AG08396 (cell line): Measurements from ENCODE around the gene KRTAP1-1.
"Not testable (repeated sequence)": the region's sequence is repeated elsewhere in the genome, so short reads cannot be mapped to it uniquely, and the experiment has no call there.

Experiments
- DNase-seq: peaks from one replicate; pipeline ENCODE4 v3.0.0; 2012; ENCODE audit warnings: low spot score, mixed read lengths

KRTAP1-1 gene

GRCh38 chr17:41012326-41013120 lies 28.7 kb downstream of the KRTAP1-1 start:
- no peak for DNase-seq

- no peak for DNase-seq
Observed at GRCh38 chr17:41010441-41010840, 30.8 kb downstream of the KRTAP1-1 start.

DNA sequence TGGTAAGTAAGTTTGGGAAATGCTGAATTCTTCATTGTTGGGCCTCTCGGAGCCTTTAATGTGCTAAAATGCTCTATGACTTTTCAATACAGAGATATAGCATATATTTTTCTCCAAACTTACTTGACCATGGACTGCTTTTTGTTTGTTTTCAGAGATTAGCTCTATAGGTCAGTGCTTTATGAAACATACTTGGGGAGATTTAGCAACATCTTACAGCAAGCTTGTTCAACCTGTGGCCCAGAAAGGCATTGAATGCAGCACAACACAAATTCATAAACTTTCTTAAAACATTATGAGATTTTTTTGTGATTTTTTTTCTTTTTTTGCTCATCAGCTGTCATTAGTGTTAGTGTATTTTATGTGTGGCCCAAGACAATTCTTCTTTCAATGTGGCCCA lies 31.3 kb downstream of the KRTAP1-1 start:
- no peak for DNase-seq

DNA sequence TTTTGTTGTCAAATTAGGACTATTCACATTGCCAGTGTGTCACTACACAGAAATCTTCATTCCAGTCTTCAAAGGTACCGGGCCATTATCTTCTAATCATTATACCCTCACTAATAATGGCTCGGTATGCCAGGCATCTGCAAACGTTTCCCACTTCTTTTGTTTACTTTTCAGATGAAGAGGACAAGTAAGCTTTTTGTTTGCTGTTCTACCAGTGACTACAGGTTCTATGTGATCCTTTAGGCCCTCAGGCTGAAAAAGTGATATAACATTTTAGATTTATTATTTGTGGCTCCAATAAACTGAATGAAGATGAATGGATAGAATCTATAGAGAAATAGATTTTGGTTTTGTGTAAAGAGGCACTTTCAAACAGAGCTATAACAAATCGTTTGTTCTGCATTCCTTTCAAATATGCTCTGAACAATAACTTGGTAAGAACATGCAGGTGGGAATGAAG lies 31.9 kb downstream of the KRTAP1-1 start:
- DNase-seq = no peak

DNA sequence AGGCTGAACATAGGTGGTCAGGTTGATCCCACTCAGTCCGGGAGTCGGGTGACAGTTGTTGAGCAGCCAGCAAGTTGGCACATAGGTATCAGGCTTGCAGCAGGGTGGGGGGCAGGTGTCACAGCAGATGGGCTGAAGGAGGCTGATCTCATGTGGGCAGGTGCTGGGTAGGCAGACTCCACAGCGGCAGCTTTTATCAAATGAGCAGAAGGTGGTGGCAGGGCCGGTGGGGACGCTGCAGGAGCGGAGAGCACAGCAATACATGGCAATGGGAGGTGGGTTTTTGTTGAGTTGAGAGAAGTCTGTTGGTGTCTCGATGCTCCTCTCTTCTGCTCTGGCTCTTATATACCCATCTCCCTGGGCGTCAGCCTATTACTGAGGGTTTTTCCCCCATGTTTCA lies 32.4 kb downstream of the KRTAP1-1 start, which contains the start of gene KRTAP3-1:
KRTAP3-1 (minus strand) TSS at position 318 of the 400 bp plus-strand sequence; CDS start at position 264, 54 bp downstream.
- no peak for DNase-seq

GRCh38 chr17:41004397-41004796 lies 36.9 kb downstream of the KRTAP1-1 start:
- no peak for DNase-seq

- no peak for DNase-seq
Observed at GRCh38 chr17:41003926-41004325, 37.3 kb downstream of the KRTAP1-1 start.

DNA sequence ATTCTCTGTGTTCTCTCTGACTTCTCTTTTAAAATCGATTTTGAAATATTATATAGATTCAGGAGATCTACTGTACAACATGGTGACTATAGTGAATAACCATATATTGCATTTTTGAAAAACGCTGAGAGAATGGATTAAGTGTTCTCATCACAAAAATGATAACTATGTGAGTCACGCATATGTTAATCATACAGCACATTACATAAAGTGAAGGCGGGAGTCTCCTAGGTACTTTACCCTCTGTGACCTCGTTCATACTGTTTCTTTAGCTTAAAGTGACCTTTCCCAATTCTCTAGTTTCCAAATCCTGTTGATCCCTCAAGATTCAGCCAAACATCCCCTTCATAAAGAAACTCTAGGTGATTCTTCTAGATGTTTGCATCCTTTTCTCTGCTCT lies 38.4 kb downstream of the KRTAP1-1 start:
- DNase-seq = no peak

DNA sequence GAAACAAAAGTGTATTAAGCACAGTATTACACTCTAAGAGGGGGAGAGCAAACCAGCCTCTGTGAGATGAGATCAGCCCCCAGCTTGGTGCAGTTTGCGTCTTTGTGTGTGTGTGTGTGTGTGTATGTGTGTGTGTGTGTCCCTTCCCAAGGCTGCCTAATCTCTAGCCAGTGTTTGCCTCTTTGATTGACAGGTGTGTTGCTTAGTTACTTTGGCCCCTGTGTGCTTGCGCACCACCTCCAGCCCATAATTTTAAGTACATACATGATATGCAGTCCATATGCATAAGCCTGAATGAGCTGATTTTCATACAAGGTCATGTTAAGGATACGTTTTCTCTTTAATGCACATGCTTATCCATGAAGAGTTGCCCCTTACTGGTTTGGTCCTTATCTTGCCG lies 39.5 kb downstream of the KRTAP1-1 start:
- no peak for DNase-seq

DNA sequence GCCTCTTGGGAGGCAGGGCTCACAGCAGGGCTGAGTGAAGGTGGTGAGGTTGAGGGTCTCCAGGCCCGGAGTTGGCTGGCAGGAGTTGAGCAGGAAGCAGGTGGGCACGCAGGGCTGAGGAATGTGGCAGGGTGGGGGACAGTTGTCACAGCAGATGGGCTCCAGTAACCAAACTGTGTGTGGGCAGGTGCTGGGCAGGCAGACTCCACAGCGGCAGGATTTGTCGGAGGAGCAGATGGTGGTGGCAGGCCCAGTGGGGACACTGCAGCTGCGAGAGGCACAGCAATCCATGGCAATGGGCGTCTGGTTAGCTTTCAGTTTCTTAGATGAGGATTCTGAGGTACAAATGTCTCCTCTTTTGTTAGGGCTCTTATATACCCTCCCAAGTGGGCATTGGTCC lies 41.7 kb downstream of the KRTAP1-1 start, which contains the start of gene KRTAP3-2:
KRTAP3-2 (minus strand) TSS at position 344 of the 400 bp plus-strand sequence; CDS start at position 291, 53 bp downstream.
- DNase-seq = not testable (repeated sequence)

GRCh38 chr17:40997361-40997760 lies 43.9 kb downstream of the KRTAP1-1 start:
- DNase-seq = no peak

DNA sequence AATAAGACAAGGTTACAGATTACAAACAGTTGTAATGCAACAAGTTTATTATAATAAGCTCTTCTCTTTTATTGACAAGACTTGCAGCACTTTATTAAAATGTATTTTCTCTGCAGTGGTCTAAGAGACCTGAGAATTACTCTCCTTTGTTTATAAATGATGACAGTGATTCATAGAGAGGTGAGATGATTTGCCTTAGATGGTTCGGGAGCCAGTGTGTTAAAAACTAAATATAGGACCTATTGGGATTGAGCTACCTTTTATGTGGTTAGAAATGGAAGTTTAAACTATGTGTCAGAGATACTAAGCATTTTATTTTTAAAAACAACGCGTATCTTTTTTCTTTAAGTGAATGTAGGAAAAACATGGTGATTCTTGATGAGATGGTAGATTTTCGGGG lies 44.4 kb downstream of the KRTAP1-1 start:
- DNase-seq = no peak

DNA sequence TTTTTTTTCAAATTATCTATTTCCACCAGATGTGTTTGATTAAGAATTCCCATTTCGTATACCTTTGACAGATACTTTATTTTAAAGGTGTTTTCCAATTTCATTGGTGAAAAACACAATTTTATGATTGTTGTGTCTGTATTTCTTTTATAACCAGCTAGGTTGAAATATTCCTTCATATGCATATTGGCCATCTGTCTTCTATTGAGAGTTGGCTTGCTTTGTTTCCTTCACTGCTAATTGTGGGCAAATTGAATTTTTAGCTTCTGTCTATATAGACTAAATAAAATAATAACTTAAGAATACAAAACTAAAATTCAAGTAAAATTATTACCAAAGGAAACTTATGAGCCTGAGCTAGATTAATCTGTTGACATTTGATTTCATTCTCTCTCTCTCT lies 46.1 kb downstream of the KRTAP1-1 start:
- DNase-seq = no peak

- no peak for DNase-seq
Observed at GRCh38 chr17:40993839-40994238, 47.4 kb downstream of the KRTAP1-1 start, which contains the start of gene KRTAP3-3. Gene KRTAP3-3, minus strand, starts transcription at chr17:40994164. Its CDS starts 67 bp downstream, at chr17:40994097.

DNA sequence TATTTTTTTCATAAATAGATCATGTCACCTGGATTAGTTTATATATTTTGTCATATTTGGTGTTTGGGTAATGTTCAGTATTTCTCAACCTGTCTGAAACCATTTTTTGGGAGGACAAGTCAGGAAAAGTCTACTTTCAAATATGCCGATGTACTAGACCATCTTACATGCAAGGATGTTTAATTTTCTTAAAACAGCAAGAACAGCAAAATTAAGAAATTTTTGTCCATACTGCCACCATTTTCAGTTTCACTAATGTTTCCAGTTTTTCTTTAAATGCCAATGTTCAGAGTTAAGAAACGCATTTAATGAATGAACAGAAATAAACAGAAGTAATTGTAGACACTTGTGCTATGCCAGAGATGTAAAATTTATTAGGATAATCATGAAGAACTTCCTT lies 48.2 kb downstream of the KRTAP1-1 start:
- no peak for DNase-seq

DNA sequence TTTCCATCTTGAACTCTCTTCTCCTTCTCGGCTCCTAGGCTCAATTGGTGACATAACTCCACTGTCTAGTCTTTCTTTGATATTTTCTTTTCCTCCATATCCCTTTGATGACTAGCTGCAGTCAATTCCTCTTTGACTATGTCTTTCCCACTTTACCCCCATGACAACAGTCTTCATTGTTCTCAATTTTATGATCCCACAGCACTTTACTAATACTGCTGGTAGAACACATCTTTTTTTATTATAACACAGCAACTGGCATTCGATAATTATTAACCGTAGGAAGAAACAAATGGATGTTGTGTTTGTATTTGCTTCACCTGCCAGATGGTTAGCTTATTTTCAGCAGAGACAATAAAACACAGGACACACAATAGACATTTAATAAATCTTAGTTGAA lies 48.6 kb downstream of the KRTAP1-1 start:
- DNase-seq = no peak
